OCI-M2 (cell line): ENCODE measurements around the gene GRB2.
"Not testable (repeated sequence)": the region's sequence is repeated elsewhere in the genome, so short reads cannot be mapped to it uniquely, and the experiment has no call there.

ENCODE experiments used
- DNase-seq: peaks from one replicate; lab custom pipeline; 2025; ENCODE audit not compliant: unreplicated experiment; lab: John Stamatoyannopoulos, UW

GRB2 gene

GRCh38 chr17:75405365-75406221, at the start of gene GRB2:
Gene GRB2 (minus strand): TSS chr17:75405678. CDS start chr17:75393628, 12,050 bp downstream.
- peak; percentile 50 for DNase-seq

- DNase-seq, result not testable (repeated sequence)
Observed at GRCh38 chr17:75454672-75455071, 49.2 kb upstream of the GRB2 start.

GRCh38 chr17:75454193-75454592, 48.7 kb upstream of the GRB2 start:
- DNase-seq, result no peak

- no peak for DNase-seq
Observed at GRCh38 chr17:75450270-75450669, 44.8 kb upstream of the GRB2 start.

- DNase-seq, result no peak
Observed at GRCh38 chr17:75447951-75448856, 42.7 kb upstream of the GRB2 start.

GRCh38 chr17:75445896-75446295, 40.4 kb upstream of the GRB2 start:
- not testable (repeated sequence) for DNase-seq

GRCh38 chr17:75445296-75445695, 39.8 kb upstream of the GRB2 start:
- DNase-seq, result no peak

- no peak for DNase-seq
Observed at GRCh38 chr17:75442168-75443103, 37.0 kb upstream of the GRB2 start.

GRCh38 chr17:75440738-75441448, 35.4 kb upstream of the GRB2 start:
- no peak for DNase-seq

- no peak for DNase-seq
Observed at GRCh38 chr17:75439287-75439686, 33.8 kb upstream of the GRB2 start.

- DNase-seq, result not testable (repeated sequence)
Observed at GRCh38 chr17:75437404-75437803, 31.9 kb upstream of the GRB2 start.

GRCh38 chr17:75434433-75434832, 29.0 kb upstream of the GRB2 start:
- not testable (repeated sequence) for DNase-seq

GRCh38 chr17:75433218-75433783, 27.8 kb upstream of the GRB2 start:
- DNase-seq, result no peak

- DNase-seq, result no peak
Observed at GRCh38 chr17:75430159-75430974, 24.9 kb upstream of the GRB2 start.

- DNase-seq, result no peak
Observed at GRCh38 chr17:75428543-75429469, 23.3 kb upstream of the GRB2 start.

GRCh38 chr17:75418531-75418930, 13.1 kb upstream of the GRB2 start:
- DNase-seq, result no peak

- DNase-seq, result no peak
Observed at GRCh38 chr17:75417054-75417580, 11.6 kb upstream of the GRB2 start.

GRCh38 chr17:75416006-75416405, 10.5 kb upstream of the GRB2 start:
- no peak for DNase-seq
